HG02943 (cell line): ENCODE results near the gene SEC14L2.
A peak's percentile ranks its signal among the peaks of the same experiment; 100 is the strongest.
"Not testable (repeated sequence)": the region's sequence is repeated elsewhere in the genome, so short reads cannot be mapped to it uniquely, and the experiment has no call there.

Source experiments
- ATAC-seq: cut with Tn5 transposase; IDR thresholded peaks from one replicate; pipeline ENCODE4 v1.9.1; 2021; ENCODE audit warnings: mild to moderate bottlenecking, low read depth, moderate library complexity; ENCODE audit not compliant: unreplicated experiment

The SEC14L2 gene

DNA sequence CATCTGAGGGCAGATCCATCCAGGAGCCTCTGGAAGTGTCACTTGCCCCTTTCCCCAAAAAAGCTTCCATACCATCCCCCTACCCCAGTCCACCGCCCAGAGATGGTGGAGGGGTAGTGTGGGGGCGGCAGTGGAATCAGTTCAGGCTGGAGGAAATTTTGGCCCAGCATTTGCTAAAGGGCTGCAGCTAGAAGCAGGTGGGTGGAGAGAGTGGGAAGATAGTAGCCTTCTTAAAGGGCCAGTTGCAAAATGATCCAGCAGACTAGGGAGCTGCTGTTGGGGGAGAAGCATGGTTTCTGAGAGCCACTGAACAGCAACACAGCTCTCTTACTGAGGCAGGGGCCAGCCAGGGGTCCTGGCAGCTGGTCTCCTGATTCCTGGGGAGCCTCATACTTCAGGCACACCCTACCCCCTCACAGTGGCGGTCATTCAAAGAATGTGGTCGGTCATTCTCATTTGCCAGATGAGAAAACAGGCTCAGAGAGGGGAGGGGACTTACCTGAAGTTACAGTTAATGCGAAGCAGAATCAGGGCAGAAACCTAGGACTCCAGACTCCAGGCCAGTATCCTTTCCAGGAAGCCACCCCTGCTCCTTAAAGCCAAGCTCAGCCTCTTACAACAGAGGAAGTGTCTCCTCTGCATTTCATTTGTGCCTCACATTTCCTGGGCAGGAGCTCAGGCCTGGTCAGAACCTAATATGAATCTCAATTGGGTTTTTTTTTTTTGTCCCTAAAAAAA, 5.4 kb downstream of the SEC14L2 start:
- ATAC-seq: no peak

DNA sequence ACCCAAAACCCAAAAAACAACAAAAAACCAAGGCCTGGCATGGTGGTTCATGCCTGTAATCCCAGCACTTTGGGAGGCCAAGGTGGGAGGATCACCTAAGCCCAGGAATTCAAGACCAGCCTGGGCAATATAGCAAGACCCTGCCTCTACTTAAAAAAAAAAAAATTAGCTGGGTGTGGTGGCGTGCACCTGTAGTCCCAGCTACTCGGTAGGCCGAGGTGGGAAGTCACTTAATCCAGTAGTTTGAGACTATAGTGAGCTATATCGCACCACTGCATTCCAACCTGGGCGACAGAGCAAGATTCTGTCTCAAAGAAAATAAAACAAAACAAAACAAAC, 5.9 kb downstream of the SEC14L2 start:
- ATAC-seq: not testable (repeated sequence)

DNA sequence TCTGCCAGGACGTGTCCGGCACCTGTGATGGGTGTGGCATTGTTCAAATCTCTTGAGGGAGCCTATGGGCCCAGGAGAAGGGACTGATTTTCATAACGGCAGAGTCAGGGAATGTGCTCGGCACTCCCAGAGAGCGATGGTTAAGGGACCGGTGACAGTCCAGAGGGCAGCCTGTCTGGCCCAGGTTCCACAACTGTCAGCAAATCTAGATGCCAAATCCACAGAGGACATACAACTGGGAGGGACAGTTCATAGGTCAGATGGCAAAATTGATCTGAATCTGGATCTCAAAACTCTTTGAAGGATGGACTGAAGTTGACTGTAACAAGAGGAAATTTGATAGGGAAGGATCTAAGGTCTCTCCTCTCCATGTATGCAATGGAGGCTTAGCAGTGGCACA, 7.5 kb downstream of the SEC14L2 start:
- no peak for ATAC-seq

DNA sequence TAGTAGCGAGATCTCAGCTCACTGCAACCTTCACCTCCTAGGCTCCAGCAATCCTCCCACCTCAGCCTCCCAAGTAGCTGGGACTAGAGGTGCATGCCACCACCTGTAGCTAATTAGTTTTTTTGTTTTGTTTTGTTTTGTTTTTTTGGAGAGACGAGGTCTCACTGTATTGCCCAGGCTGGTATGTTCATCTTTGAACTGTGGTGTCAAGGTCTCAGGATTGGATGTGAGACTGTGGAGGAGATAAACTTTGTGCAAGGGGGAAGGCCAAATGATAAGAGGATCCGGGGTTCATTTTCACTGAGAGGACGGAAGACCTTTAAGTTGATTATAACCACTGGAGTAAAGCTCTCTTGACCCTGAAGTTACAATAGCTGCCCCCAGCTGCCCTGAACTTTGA, 8.9 kb downstream of the SEC14L2 start:
- no peak for ATAC-seq

DNA sequence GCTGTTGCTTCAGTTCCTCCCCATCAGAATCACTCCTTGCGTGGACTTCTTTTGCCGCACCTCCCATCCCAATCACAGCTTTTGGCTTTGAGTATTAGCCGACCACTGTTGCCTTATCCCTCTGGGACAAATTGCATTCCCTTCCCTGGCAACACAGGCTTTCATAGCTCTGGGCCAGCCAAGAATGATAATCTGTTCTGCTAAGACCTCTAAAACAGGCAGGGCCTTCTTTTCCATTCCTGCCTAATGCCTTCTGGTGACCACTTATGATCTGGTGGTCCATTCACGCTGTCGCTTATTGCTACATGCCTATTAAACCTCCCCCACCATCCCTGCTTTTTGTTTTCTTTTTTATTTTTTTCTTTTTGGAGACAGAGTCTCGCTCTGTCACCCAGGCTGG, 9.6 kb downstream of the SEC14L2 start:
- no peak for ATAC-seq

DNA sequence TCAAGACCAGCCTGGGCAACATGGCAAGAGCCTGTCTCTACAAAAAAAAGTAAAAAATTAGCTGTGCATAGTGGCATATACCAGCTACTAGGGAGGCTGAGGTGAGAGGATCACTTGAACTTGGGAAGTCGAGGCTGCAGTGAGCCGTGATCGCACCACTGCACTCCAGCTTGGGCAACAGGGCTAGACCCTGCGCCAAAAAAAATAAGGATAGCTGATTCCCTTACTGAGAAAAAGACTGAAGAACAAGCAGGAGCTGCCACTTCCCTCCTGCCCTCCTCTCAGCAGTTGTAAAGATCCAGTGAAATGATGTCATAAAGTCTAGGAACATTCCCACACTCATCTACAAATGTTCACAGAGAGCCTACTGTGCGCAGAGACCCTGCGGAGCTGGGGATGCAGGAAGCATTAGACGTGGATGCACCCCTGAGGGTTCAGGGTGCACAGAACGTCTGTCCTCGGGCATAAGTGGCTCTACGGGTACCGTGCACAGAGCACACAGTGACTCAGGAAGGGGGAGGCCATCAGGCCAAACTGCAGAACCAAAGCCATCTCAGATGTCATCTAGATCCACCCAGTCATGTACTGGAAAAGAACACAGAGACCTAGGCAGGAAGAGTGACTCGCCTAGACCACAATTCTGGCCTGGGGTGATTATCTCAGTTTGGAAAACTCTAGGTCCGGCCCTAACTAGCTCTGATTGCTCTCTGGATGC, 11.7 kb downstream of the SEC14L2 start:
- no peak for ATAC-seq

DNA sequence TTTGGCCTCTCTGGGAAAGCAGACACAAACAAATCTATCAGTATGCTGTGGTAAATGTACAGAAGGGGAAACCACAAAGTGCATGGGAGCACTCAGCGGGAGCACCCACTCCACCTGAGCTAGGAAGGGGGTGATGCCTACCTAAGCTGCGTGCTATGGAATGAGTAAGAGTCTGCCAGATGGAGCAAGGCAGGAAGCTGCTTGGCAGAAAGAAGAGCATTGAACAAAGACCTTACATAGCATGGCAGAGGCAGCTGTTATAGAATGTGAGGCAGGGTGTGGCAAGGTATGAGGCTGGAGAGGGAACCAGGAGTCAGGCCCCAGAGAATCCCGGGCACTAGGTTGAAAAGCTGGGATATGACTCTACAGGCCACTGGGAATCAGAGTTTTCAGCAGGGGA, 15.0 kb downstream of the SEC14L2 start:
- ATAC-seq: no peak

DNA sequence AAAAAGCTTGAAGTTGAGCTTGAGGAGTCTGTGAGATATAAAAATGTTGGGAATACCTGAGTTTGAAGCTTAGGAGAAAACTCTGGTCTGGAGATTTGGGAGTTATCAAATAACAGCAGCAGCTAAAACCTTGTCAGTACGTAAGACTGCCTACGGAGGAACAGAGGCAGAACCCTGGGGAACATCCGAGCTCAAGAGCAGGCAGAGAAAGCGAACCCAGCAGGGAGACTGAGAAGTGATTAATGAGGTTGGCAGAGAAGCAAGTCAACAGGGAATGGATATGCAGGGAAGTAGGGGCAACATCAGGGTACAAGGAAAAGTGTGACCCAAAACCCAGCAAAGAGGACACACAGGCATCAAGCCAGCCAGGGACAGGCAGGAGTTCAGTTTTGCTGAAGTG, 16.2 kb downstream of the SEC14L2 start:
- ATAC-seq: no peak

DNA sequence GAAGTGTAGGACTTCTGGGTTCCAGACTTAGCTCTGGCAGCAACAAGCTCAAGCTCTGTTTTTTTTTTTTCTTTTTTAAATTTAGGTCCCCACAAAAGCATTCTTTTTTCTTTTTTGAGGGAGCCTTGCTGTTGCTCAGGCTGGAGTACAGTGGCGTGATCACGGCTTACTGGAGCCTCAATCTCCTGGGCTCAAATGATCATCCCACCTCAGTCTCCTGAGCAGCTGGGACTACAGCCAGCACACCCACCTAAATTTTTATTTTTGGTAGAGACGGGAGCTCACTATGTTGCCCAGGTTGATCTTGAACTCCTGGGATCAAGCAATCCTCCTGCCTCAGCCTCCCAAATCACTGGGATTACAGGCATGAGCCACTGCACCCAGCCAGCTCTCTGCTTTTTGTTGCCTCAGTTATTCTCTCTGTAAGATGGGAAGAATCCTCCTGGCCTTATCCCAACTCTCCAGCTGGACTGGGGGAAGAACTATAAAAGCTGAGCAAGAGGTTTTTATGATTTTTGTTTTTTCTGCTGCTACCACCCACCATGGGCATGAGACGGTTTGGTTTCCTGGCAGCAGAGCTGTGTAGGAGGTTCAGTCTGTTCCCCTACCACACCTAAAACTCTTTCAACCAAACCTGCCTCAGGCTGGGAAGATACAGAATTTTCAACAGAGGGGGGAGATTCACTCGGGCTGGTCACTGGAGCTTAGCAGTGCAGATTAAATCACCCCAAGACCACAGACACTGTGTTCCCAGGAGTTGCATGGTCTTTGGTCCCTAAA, 17.1 kb downstream of the SEC14L2 start:
- no peak for ATAC-seq

DNA sequence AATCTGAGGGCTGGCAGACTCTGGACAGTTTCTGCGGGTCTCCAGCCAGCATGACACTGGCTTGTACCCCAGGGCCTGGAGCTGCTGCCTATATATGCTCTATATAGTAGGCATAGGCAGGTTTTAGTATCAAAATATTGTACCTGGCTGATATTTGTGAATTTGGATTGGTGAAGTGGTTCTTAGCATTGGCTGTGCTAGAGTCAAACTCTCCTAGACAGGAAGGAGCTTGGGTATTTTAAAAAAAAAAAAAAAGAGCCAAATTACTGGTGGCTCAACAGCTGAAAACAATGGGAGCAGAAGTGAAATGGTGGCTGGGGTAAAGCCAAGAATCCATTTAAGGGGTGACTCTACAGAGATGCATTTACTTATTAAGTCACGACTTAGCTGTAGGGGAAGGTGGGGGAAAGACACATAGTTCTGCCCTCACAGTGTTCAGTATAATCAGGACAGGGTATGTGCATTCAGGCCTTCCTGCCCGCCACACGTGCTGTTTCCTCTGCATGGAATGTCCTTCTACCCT, 17.8 kb downstream of the SEC14L2 start:
- ATAC-seq: no peak

DNA sequence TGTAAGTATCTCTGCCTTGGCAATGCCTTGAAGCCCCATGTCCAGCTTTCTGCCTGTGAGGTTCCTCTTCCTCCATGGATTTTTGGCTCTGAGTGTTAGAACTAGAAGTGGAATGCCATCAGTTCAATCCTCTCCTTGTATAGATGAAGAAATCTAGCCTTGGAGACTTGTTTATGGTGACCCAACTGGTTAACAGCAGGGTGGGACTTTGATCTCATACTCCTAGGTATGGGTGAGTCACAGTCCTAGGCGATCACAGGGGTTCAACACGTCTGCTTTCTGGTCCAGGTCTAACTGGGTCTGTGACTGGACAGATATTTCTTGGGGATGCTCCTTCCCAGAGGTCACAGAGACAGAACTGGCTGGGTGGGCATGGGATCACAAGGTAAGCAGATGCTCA, 19.6 kb downstream of the SEC14L2 start:
- ATAC-seq: no peak

DNA sequence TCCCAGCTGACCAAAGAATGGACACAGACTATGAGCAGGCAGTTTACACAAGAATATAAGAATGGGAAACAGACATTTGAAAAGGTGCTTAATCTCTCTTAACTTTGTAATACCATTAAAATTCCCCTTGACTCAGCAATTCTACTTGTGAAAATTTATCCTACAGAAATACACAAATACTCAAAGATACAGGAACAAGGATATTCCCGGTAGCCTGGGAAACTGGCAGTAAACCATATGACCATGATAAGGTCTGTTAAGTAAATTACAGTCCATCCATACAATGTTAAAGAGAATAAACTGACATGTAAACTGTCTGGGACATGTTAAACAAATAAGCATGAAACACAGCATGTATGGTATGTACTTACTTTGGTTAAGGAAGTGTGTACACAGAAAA, 20.0 kb downstream of the SEC14L2 start:
- ATAC-seq: no peak

DNA sequence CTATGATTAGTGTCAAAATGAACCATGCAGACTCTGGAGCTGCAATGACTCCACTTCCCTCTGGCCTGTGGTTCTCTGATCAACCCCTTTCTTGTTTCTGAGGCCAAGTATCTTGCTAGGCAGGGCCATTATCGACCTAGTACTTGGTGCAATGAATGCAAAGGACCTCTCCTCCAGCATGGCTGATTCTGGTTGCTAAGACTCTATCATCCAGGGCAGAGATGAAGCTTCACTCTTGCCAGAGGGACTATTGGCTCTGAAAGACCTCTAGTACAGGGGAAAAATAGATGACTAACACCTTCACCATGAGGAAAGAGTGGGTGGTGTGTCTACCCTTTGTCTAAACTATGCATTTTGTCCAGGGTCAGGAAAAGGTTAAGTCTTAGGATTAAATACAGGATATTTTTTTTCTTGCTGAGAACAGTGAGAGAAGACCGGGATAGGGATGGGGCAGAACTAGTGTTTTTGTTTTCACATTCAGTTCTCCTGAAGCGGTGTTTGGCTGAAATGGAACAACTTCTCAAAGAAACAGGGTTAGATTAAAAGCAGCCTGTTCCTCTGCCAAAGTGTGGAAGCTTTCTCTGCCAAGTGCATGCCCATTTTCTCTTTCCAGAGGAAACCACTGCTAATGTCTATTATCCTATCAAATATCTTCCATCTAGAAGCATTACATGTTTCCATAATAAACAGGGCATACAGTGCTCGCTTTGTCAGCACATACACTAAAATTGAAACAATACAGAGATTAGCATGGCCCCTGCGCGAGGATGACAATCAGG, 23.7 kb downstream of the SEC14L2 start:
- ATAC-seq: no peak

DNA sequence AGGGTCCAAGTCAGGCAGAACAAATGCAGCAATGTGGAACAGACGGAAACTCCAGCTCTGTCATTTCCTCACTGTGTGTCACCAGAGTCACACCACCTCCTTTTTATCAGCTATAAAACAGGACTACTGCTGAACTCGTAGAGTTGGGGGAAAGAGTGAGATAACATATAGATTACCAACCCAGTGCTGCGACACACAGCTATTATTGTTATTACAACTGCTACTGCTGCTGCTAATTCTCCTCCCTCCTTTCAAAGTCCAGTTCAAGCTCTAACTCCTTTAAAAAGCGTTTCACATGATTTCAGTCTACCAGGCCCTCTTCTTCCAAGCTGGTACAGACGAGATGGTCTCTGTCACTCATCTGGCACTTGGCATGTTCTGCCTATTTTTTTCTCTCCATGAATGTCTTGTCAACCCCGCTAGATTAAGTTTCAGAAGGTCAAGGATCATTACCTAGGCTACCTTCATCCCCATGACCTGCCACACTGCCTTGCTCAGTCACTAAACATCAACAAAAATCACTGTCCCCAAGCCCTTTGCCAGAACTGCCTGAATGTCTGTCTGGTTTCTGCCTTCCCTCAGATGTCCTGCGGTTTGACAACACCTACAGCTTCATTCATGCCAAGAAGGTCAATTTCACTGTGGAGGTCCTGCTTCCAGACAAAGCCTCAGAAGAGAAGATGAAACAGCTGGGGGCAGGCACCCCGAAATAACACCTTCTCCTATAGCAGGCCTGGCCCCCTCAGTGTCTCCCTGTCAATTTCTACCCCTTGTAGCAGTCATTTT, 25.1 kb downstream of the SEC14L2 start:
- no peak for ATAC-seq

DNA sequence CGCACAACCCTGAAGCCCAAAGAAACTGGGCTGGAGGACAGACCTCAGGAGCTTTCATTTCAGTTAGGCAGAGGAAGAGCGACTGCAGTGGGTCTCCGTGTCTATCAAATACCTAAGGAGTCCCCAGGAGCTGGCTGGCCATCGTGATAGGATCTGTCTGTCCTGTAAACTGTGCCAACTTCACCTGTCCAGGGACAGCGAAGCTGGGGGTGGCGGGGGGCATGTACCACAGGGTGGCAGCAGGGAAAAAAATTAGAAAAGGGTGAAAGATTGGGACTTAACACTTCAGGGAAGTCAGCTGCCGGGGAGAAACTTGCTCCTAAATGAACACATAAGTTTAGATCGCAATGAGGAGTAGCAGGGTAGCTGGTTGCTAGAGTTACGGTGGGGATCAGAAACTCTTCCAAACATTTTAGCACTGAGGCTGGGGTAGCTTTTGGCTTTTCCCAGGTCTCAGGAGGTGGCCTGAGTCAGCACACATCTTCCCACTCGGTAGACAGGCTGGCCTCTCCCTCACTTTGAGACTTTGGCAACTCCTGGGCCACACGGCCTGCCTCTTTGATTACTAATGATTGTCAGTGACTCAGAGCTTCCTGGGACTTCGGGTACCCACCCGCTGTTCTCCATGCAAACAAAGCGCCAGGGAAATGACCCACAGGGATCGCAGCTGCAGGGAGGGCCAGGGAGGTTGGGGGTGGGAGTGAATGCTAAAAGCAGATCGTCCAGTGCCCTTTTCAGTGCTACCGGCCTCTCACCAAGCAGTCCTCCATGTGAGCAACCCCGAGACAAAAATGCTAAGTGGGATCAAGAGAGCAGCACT, 25.9 kb downstream of the SEC14L2 start:
- ATAC-seq: no peak

DNA sequence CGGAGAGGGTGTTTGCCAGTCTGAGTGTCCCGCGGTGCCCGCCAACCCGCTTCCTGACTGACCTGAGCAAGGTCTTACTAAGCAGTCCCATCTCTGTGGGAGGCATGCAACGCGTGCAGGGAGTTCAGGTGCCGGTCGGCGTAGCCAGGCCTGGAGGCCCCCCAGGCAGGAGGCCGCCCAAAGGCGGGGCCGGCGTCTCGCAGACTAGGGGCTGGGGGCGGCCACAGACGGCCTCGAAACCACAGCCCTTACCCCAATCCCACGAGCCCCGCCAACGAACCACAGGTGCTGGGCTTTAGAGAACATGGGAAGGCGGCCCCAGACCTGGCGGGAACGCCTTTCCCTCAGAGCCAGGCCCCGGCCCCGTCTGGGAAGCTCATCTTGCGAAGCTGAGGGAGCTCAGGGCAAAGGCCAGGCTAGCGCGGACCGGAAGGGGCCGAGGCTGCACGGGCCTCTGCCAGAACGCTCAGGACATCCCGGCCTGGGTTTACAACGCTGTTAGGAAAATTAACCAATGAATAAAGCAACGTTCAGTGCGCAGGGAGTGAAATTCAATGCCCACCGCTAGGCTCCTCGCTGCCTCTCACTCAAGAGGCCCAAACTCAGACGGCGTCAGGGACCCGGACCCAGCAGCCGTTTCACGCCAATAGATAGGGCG, 26.6 kb downstream of the SEC14L2 start:
- ATAC-seq: peak; percentile 29

DNA sequence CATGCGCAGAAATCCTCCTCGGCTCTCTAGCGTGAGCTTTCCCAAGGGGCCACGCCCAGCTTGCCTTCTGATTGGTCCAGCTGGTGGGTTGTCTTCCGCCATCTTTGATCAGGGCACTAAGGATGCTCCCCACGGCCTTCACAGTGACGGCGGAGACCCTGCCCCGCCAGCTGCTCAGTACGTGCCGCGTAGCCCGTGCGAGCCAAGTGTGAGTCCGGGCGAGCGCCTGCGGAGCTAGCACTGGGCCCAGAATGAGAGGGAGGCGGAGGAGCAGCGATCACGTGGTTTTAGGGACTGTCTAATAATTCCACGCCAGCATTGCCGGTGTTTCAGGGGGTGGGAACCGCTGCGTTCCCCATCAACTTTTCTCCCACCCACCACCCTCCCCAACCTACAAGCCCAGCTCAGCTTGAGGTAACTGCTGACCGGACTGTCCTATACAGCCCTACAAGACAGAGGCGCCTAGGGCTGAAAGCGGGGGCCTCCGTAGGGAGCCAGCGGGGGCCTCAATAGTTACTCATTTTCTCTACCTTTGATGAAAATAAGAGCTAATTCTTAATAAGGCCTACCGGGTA, 27.2 kb downstream of the SEC14L2 start:
- peak; percentile 78 for ATAC-seq
